ENCODE measurements around the gene CORO2B.

CORO2B gene

DNA sequence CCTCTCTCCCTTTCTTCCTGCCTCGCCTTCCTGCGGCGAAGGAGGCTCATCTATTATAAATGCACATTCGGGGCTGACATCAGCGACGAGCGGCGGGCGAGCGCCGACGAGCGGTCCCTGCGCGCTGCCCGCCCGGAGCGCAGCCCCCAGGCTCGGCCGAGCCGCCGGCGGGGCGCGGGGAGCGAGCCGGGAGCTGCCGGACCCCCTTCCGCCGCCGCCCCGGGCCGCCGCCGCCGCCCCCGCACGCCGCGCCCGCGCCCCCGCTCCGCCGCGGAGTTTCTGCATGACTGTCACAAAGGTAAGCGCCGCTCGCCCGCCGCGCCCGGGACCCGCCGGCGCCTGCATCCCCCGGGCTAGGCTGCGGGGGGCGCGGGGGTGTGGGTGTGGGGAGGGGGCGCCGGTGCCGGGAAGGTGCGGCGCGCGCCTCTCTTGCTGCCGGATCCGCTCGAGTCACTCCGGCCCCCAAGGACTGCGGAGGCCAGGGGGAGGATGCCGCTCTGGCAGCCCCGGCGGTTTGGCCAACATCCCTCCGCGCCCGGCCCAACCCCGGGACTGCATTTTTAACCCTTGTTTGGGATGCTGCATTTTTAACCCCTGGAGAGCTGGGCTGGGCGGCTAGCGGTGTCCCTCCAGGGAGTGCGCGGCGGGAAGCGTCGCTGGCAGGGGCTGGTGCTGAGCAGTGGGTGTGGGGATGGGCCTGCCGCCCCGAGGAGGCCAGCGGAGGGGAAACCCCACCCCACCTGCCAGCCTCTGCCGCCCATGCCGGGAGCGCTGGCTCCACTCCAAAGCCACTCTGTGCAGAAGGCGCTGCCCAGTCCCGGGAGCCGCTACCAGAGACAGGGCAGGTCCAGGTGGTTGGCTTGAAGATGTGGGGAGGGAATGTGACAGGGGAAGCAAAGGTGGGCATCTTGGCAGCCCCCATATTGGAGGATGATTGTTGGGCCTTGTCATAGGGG is at the start of gene CORO2B:
CORO2B (plus strand) TSS at position 14 of the 956 bp plus-strand sequence; CDS start at position 284, 270 bp downstream.
- no peak for DNase-seq

GRCh38 chr15:68531387-68532179 is 47.2 kb upstream of the CORO2B start:
- no peak for DNase-seq

DNA sequence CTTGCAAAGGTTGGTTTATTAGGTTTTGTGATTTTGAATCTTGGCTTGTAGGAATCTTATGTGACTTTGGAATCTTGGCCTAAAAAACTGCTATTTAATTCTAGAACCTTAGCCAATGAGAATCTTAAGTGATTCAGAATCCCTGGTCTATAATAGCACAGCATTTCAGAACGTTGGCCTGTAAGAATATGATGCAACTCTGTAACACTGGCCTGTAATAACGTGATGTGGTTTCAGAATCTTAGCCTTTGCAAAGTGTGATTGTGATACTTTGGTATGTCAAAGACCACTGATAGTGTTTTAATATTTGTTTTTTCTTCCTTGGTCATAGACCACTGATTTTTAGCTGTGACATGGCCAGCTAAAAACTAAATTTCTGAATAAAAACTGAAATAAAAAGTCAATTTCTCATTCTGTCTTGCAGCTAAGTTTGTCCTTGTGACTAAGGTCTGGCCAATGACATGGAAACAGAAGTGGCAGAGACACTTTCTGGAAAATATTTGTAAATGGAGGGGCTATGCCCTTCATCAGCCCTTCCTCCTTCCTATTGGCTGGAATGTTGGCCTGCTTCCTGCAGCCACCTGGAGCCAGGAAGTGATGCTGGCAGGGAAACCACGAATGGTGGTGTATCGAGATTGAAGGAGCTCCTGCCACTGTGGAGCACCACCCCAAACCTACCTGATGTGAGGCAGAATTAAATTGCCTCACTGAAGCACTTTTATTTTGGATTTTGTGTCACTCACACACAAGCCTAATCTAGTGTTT is 42.3 kb upstream of the CORO2B start:
- no peak for DNase-seq

- DNase-seq: no peak
Observed at GRCh38 chr15:68537097-68537496, 41.7 kb upstream of the CORO2B start.

DNA sequence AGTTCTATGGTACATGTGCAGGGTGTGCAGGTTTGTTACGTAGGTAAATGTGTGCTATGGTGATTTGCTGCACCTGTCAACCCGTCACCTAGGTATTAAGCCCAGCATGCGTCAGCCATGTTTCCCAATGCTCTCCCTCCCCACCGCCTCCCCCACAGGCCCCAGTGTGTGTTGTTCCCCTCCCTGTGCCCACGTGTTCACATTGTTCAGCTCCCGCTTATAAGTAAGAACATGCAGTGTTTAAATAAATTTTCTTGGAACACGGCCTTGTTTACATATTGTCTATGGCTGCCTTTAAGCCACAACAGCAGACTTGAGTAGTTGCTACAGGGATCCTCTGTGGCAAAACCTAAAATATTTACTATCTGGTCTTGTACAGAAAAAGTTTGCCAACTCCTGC is 41.3 kb upstream of the CORO2B start:
- no peak for DNase-seq

GRCh38 chr15:68538311-68538710 is 40.5 kb upstream of the CORO2B start:
- no peak for DNase-seq

GRCh38 chr15:68541743-68542142 is 37.0 kb upstream of the CORO2B start:
- no peak for DNase-seq

DNA sequence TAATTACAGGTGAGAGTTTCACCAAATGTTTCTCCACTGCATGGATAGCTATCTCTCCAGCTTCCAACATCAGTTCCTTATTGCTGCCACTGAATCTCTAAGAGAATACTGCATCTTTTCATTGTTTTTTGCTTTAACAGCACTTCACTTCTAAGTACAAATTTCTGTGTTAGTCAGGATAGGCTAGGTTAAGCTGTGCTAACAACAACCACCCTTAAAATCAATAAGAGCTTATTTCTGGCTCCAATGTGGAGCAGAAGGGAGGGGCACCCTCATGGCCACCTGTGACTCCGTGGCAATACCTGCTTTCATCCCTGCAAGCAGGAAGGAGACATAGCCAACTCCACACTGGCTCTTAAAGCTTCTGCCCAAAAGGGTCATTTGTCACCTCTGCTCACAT is 36.4 kb upstream of the CORO2B start:
- DNase-seq: no peak

DNA sequence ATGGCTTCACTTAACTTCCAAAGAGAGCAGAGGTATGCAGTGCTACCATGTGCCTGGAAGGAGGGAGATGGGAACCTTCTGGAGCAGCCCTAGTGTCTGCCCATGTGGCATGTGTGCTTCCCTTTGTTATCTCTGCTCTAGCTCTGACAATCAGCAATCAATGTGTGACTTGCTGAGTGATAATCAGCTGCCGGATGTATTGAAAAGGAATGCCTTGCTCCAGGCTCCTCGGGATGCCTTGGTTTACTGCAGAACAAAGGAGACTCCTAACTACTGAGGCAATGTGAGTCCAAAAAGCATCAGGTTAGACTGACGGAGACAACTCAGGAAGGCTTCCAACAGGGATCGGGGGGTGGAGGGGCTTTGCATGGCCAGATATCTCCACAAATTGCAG is 36.0 kb upstream of the CORO2B start:
- no peak for DNase-seq

DNA sequence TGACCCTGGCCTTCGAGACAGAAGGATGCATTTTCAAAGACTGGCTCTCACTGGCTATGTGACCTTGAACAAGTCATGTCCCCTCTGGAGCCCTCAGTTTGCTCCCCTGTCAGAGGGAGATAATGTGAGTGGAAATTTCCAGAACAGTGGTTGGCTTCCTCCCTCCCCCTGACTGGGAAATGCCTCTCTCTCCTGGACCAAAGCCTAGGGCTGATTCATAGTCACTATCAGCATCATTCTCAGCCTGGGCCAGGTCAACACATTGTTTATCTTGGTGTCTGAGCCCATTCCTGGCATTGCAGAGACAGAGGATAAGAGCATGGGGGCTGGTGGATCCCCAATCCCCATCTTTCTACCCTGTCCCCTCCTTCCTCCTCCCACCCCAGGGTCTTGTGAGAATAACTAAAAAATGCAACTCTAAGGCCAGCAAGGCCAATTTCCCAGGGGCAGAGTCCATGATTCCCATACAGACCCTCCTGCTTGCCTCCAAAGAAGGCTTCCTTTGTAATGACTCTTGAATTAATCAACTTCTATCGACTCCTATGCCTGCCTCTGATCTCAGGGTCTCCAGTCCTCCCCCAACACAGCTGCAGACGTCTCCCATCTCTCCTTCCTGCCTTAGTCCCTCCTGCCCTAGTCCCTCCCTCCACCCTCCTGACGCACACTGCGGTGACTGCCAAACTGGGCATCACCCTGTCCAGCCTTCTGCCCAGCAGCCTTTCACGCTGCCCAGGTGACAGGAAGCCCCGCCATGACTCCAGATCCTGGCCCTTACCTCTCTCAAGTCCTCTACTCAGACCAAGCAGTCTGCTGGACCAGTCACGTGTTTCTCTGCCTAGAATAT is 35.4 kb upstream of the CORO2B start:
- no peak for DNase-seq

- DNase-seq: no peak
Observed at GRCh38 chr15:68546318-68546717, 32.5 kb upstream of the CORO2B start.

DNA sequence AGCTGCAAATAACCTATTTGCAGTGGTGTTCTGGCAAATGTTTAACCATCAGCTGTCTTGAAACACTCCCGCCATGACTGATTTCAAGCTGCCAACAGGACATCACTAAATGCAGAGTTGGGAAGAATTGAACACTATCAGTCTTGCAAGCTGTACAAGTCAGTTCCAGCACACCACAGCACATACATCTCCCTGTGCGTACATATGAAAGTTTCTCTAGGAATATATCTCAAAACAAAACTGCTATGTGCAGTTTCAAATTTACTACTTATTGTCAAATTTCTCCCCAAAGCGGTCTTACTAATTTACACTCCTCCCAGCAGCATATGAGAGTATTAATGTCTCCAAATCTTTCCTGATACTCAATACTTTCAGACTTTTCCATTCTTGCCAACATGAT is 30.4 kb upstream of the CORO2B start:
- DNase-seq: no peak

DNA sequence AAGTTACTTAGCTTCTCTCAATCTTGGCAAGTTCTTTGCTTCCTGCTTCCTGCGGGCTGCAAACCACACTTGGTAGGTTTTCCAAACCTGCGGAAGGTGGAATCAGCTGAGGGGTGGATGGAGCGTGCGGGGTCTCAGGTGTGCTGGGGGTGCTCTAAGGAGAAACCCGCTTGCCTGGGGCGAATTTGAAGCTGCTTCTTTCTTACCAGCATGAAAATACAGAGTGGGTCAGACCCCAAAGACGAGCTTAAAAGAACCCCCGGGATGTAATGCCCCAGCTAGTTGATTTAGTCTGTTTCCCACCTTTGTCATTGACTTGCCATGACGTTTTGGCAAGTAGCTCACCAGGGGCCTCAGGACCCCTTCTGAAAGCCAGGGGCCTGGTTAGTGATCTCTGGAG is 28.8 kb upstream of the CORO2B start:
- no peak for DNase-seq

DNA sequence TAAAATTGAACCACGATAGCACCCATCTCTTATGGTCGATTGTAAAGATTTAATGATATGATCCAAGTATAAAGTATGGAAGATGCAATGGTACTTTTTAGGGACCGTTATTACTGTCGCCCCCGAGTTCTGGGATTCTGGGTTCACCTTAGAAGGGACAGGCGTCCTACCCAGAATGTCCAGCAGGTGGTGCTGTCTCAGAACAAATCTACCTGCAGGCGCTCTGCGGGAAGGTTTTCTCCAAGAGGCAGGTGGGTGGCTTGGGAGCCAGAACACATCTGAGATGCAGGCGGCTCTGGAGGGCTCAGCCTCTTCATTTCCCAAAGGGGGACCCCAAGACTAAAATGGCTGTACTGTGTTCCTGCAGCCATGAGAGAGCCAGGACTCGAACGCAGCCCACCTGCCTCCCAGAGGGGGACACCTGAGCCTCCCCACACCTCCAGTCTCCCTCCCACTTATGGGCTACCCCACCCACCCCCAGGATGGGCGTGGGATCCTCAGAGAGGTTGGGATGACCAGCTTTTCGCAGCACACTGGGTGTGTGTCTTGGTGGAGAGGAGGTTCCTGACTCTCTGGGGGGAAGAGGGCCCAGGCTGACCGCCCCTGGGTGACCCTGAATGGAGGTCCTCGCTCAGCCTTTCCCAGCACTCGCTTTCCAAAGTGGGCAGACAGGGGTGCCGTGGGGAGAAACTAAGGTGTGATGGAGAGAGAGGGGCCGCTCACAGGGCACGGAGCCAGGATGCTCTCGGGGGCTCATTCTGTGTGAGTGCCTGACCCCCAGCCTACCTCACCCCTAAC is 28.1 kb upstream of the CORO2B start:
- peak in 1 of 2 donors; percentile 83 for DNase-seq

GRCh38 chr15:68551296-68551635 is 27.5 kb upstream of the CORO2B start:
- no peak for DNase-seq

DNA sequence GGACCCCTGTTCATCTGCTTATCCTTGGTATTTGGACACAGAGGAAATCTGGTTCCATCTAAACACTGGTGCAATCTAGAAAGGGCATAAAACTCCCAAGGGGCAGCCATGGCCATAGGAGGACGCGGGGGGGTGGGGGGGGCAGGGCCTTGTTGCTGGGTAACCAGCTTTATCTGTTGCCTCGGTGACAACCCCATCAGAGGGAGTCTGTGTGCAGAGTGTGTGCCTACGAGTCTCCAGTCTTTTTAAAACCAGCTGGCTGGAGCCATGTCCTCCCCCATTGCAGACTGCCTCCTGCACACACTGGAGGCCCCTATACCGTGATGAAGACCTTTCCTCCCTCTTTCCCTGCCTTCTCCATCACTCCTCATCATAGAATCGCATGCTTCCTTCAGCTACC is 26.4 kb upstream of the CORO2B start:
- no peak for DNase-seq

- DNase-seq: no peak
Observed at GRCh38 chr15:68552773-68553172, 26.0 kb upstream of the CORO2B start.

DNA sequence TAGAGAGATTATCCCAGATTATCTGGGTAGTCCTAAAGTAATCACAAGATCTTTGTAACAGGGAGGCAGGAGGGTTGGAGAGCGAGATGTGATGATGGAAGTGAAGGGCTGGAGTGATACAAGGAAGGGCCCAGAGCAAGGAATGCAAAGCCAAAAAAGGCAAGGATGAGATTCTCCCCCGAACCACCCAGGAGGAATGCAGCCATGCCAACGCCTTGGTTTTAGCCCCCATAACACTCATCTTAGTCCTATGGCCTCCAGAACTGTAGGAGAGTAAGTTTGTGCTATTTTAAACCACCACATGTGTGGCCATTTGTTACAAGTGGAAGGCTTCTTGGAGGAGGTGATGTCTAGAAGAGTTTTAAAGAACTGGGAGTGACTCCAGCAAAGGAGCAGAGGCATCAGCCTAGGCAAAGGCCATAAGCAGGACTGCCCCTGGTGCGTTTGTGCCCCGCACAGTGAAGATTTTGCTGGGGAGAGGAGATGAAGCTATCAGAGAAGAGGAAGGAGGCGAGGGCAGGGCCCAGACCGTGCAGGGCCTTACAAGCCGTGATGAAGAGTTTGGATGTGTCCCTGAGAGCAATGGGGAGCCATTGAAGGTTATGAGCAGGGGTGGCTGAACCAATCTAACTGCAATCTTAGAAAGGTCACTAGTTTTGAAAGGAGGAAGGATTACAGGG is 25.3 kb upstream of the CORO2B start:
- DNase-seq: no peak

- DNase-seq: peak; percentile 33 to 95
Observed at GRCh38 chr15:68553994-68554720, 24.6 kb upstream of the CORO2B start.

Data from inflammatory macrophage treated with lipopolysaccharide for 1 hour (primary cell).